ENCODE data around the gene CIDEB. TPM values are rescaled to one million over a fixed set of nuclear protein-coding genes. Genes with fewer than 3 reads are reported as not detected.
A peak's percentile ranks its signal among the peaks of the same experiment; 100 is the strongest.

Gene CIDEB
- total and polyA plus RNA-seq, 2 of the 13 experiments (the other 11 are each of a cell fraction or from before 2014, with no cell fraction given), result 35.8 to 110 TPM

GRCh38 chr14:24308342-24309124, 756 bp upstream of the CIDEB start (continued):
- TF ChIP-seq FOXK1 (CRISPR knock-in tag; IDR thresholded peaks at IDR 0.05; ENCODE audit: borderline replicate concordance, low read depth) (no peak), CHCHD3 (CRISPR knock-in tag; IDR thresholded peaks at IDR 0.05) (peak; percentile 54; the same call in 1 of the 2 replicates), ATF3 (CRISPR knock-in tag; IDR thresholded peaks at IDR 0.05) (no peak), HMG20A (CRISPR knock-in tag; IDR thresholded peaks at IDR 0.05; ENCODE audit: borderline replicate concordance) (no peak), ZNF383 (CRISPR knock-in tag; IDR thresholded peaks at IDR 0.05; ENCODE audit: borderline replicate concordance) (no peak), ZFX (CRISPR knock-in tag; IDR thresholded peaks at IDR 0.05; ENCODE audit: low read depth) (no peak), ARNTL (CRISPR knock-in tag; IDR thresholded peaks at IDR 0.05) (no peak), PHF20 (CRISPR knock-in tag; IDR thresholded peaks at IDR 0.05) (no peak), YY1 (IDR thresholded peaks at IDR 0.05; ENCODE audit: insufficient read depth, insufficient replicate concordance, low read depth, low read length) (peak; percentile 5), RBFOX2 (IDR thresholded peaks at IDR 0.05; ENCODE audit: low read depth, low read length) (peak; percentile 50; the same call in 1 of the 2 replicates), ZNF263 (CRISPR knock-in tag; IDR thresholded peaks at IDR 0.05) (no peak), PBX3 (CRISPR knock-in tag; IDR thresholded peaks at IDR 0.05; ENCODE audit: borderline replicate concordance) (no peak), ZNF816 (CRISPR knock-in tag; IDR thresholded peaks at IDR 0.05; ENCODE audit: borderline replicate concordance) (no peak), LCORL (IDR thresholded peaks at IDR 0.05) (no peak), LCORL (CRISPR knock-in tag; IDR thresholded peaks at IDR 0.05) (no peak), MEIS1 (CRISPR knock-in tag; IDR thresholded peaks at IDR 0.05; ENCODE audit: borderline replicate concordance) (no peak), SNAI1 (CRISPR knock-in tag; IDR thresholded peaks at IDR 0.05; ENCODE audit: borderline replicate concordance) (0 out of 2 replicates have a peak, but pooled peaks have one; percentile 27), TIGD3 (CRISPR knock-in tag; IDR thresholded peaks at IDR 0.05; ENCODE audit: borderline replicate concordance) (no peak), AKNA (CRISPR knock-in tag; IDR thresholded peaks at IDR 0.05; ENCODE audit: borderline replicate concordance) (no peak), E2F5 (CRISPR knock-in tag; conservative IDR thresholded peaks at IDR 0.05) (no peak; the same call in 1 of the 2 replicates), EZH2 (conservative IDR thresholded peaks at IDR 0.05; ENCODE audit: low read depth, low read length) (no peak)

All from HepG2 (cell line).